HG03095 (cell line): ENCODE measurements around the gene CDH13.

ENCODE experiments used
- ATAC-seq: cut with Tn5 transposase; IDR thresholded peaks from one replicate; pipeline ENCODE4 v1.9.1; 2021; ENCODE audit warnings: moderate library complexity; ENCODE audit not compliant: unreplicated experiment

Gene CDH13

DNA sequence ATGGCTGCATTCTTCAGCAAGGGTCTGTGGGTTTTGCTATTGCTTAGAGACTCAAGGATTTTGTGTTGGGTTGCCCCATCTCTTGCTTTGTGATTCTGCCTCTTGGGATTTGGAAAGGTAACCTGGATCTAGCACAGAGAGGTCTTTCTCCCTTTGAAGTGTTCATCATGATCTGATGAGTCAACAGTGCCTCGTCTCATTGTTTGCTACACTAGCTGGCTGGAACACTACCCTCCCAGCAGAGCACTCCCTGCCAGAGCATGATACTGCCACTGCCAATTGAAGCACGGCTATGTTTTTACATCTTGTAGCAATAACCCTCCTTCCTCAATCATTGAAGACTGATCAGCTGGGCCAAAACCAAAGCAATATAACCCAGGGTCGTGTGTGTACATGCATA, 361.0 kb downstream of the CDH13 start:
- no peak for ATAC-seq

DNA sequence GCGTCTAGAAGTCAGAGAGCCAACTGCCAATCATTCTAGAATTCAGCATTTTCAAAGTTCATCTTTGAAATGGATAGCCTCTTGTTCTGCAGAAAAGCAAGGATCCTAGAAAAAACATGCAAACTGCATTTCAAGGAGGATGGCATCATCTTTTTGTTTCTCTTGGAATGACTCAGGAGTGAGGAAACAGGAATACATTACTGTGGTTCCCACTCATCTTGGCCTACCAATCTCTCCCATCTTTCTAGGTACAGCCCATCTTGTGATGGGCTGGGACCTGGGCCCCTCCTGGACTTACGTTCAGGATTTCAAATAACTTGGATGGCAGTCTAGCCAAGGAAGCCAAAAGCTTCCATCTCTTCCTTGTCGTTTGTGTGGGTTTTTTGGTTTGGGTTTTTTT, 363.4 kb downstream of the CDH13 start:
- ATAC-seq: no peak

DNA sequence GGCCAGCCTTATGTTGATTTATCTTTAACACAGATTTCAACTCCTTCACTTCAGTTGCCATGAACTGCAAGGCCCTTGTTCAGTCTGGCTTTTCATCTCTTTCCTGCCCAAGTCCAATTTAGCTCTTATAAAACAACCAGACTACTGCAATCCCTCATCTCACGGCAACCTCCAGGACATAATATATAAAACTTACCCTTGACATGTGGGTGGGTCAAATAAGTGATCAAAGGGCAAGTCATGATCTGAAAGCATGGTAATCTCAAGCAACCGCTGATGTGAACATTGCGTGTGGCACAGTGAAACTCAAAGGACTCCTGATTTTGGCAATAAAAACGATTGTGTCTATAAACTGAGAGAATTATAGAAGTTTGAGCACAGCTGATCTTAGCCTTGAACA, 364.6 kb downstream of the CDH13 start:
- no peak for ATAC-seq

DNA sequence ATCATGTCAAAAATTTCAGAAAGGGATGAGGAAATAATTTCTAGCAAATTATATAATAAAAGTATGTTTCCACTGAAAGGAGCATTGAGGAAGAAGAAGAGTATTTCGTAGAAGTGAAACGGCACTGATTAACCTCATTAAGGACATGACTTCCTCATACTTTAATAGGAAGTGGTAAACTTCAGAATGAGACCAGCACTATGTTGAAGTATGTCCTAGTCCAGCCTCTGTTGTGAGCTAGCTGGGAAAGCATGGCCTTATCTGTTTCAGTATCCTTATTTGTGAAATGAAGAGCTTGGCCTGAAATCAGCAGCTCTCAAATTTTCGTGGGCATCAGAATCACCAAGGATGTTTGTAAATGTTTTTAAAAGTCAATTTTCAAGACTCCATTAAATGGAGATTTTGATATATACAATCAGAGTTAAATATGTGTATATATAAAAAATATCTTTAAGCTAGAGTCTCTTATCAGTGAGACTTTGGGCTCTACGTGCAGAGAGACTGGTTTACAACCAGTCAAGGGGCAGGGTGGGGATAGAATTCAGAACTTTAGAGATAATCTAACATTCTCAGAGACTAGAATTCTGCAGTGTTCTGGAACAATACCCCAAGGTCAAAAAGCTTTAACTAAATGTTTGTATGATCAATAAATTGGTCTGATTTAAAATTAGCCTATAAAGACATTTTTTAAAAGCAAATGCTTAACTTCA, 365.4 kb downstream of the CDH13 start:
- no peak for ATAC-seq

DNA sequence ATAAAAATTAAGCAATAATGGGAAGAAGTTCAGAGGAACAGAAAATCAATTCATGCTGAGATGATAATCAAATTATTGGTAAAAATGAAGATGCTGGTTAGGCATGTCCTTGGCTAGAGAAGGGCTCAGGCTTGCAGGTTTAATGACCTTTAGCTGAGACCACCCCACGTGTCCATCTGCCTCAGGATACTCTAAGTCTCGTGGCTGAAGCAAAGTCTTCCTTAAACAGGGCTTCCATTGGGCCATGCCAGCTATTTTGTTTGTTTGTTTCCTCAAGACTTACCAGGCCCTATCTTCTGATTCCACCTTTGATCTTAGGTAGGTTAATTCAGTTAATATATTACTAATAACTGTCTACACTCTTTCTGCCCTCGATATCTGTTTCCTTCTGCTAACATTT, 366.0 kb downstream of the CDH13 start:
- no peak for ATAC-seq

DNA sequence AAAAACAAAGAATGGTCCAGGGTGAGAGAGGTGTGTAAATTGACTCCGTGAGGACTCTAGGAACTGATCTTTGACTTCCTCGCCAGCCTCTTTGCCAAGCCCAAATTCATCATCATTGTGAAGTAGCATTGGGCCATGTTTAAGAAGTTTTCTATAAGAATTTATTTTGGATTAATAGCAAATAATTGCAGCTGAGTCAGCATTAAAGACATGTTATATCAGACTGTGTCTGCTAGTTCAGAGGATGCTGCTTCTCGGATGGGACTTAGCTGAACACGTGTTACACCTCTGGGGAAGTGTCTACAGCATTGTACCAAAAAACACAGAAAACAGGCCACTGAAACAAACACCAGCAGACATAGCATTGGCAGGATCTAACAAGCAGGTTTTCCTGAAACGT, 366.6 kb downstream of the CDH13 start:
- ATAC-seq: no peak

DNA sequence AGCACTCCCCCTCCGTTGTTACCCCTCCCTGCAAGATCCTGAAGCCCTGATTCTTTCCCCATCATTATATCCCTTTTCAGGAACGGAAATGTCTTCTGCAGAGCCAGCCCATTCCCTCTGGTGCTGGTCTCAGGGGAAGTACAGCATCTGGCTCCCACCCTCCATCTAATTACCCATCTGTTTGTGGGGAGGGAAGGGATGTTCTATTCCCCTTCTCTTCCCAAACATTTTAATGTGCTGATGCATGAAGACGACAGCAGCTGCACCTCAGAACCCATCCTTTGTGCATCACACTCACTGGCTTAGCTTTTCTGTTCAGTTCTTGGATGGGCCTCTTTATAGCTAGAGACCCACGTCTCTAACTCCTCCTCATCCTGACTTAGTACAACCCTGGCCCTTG, 367.2 kb downstream of the CDH13 start:
- ATAC-seq: no peak

DNA sequence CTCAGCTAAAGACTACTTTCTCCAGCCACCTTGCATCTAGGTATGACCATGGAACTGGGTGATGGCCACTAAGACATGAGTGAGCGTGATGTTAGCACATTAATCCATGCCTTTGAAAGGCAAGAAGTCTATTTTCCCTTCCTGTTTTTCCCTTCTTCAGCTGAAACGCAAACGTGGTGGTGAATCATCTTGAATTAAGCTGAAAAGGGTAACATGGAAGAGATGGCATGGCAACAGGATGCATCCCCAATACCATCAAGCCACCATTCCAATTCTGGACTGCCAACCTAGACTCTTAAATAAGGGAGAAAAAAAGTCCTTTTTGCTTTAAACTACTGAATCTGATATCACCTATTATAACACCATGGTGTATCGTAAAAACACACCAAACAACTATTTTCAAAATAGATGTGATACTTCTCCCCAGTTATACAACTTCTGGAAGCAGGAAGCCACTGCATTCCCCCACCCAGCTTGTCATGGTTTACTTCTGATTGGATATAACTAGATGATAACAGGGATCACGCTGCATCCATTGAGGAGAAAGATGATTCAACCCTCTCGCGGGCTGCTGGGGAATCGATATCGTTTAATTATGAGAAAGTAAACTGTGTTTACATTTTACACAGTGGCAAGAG, 368.6 kb downstream of the CDH13 start:
- no peak for ATAC-seq

DNA sequence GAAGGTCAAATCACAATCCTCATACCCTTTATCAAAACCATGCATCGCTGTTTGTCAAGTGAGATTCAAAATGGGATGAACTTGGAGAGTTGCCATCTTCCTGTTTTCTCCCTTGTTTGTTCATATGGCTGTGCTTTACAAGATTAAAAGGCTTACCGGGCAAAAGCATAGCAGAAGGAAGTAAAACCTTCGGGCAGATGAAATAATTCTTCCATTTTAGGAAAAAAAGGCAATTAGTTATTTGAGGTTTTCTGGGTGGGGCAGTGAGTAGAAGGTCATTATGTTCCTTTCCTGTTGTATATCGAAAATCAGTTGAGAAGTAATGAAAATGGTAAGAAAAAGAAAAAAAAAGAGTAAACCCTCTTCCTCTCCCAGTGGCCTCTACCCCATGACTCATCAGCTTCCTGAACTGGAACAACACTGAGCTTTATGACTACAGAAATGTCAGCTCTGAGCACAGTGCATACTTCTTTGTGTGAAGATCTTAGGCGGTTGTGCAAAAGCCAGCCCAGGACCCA, 369.2 kb downstream of the CDH13 start:
- ATAC-seq: no peak

DNA sequence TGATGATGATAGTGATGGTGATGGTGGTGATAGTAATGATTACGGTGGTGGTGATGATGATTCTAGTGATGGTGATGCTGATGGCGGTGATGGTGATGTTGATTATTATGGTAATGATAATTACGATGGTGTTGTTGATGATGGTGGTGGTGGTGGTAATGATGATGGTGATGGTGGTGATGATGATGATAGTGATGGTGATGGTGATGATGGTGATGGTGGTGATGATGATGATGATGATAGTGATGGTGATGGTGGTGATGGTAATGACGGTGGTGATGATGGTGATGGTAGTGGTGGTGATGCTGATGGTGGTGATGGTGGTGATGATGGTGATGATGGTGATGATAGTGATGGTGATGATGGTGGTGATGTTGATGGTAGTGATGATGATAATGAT, 370.0 kb downstream of the CDH13 start:
- no peak for ATAC-seq

DNA sequence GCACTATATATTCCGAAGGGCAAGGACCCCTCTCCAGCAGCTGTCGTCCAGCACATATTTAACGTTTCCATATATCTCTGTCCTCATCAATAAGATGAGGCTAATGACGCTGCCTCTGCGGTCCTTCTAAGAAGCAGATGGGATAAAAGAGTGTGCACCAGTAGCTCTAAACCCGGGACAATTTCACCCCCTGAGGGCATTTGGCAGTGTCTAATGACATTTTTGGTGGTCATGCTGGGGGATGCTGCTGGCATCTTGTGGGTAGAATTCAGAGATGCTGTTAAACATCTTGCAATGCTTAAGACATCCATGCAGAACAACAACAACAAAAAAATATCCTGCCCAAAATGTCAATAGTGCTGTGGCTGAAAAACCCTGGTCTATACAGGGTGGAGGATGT, 372.9 kb downstream of the CDH13 start:
- ATAC-seq: no peak

DNA sequence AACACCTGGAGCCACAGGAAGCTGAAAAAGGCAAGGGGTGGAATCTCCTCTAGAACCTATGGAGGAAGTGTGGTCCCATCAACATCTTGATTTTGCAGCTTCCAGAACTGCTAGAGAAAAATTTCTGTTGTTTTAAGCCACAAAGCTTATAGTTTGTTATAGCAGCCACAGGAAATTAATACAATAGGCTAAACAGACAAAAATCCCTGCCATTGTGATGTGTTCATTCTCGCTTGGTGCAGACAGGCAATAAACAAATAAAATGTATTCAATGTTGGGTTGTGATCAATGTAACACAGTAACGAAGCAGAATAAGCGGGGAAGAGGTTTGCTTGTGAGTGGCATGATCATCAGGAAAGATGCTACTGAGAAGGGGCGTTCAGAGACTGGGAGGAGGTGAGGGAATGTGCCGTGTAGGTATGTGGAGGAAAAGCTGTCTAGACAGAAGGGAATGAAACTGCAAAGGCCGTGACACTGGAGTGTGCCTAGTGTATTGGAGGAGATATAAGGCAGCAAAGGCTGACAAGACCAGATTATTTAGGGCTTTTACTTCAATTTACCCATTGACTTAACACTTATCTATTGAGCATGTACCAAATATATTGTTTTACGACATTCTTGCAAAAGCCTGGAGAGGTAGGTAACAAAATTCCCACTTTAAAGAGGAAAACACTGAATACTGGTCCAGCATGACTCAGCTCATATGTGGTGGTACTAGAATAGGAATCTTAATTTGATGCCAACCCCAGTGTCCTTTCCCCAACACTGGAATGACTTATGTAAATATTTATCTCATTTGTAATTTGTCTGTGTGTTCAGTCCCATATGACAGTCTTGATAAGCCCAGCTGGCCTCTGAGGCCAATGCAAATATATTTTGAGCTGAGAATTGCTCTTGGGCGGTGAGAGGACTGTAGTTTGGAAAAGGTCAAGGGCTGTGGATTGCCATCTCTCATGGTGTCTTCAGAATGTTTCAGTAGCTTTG, 375.9 kb downstream of the CDH13 start:
- ATAC-seq: no peak

DNA sequence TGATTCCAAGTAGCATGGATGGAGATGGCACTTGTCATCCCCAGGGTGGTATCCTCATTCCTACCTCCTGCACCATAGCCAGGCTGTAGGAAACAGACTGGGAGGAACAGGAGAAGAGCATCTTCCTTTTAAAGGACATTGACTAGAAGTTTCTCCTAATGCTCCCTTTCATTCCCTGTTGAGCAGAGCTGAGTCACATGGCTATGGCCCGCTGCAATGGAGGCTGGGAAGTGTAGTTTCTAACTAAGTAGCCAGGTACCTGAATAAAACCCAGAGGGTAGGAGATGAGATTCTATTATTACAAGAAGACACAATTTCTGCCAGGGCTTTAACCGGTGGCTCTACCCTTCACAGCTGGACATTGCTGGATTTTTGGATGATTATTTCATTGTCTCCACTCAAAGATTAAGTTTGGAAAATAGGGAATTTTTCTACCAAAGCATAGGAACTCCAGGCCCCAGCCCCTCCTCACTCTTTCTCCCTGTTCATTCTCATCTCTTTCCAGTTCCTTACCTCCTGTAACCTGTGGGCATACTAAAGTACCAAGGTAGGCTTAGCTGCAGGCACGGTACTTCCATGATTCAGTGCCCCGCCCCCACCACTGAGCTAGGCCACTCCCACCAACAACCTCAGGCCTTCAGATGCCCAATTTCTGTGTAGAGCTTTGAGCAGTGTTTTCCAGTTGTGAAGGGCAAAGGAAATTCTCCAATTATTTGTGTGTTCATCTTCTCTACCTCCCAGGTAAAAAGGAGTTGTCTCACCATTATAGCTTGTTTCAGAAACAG, 378.3 kb downstream of the CDH13 start:
- ATAC-seq: no peak

DNA sequence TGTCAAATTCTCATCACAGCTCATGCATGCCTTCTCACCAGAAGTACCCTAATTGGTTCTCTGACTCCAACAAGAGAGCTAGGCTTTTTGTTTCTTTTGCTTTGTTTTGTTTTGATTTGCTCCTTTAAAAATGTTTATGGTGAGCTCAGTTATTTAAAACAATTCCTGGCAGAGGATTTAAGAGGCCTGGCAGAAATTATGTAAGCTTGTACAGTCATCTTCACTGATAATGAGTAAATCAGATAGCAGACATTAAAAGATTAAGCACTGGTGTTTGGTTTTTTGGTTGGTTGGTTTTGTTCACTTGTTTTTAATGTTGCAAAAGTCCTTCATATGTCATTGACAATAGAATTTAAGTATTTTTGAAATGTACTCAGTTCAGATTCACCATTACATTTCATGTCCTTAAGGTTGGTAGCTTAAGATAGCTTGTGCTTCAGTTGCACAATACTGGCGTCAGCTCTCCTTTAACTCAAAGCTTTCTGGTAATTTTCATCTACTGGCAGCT, 378.9 kb downstream of the CDH13 start:
- no peak for ATAC-seq

DNA sequence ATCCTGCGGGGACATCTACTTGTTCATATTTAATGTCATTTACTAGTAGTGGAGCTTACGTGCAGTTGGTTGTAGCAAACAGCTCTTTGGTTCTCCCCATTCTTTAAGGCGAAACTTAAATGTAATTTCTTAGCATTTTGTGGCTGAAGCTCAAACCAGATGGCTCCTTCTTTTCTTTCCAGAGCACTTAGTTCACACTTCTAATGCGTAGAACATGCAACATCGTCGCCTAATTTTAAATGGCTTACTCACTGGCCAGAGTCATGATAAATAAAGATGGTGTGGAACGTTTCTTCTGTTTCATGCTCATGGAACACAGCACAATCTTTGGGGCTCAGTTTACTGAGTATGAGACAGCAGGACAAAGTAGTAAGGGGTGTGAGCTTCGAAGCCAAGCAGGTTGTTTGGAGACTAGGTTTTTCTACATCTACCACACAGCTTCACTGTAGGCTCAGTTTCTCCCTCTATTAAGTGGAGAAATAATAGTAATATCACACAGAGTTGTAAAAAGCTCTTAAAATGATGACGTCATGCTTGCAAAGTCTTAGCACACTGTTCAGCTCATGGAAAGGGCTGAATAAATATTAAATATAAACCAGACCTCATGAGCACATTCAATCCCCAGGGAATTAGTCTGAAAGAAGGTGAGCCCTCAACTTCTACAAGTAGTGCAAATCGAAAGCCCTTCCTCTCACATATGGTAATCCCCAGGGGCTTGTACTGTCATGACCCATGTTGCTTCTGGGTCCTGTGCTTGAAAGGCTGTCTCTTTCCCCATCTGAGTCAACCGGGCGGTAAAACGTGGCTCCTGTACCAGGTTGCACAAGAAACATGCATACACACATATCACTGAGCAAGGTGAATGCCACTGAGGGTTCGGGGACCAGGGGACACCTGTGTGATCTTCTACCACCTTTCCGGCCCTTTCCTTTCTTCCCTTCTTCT, 384.3 kb downstream of the CDH13 start:
- no peak for ATAC-seq

DNA sequence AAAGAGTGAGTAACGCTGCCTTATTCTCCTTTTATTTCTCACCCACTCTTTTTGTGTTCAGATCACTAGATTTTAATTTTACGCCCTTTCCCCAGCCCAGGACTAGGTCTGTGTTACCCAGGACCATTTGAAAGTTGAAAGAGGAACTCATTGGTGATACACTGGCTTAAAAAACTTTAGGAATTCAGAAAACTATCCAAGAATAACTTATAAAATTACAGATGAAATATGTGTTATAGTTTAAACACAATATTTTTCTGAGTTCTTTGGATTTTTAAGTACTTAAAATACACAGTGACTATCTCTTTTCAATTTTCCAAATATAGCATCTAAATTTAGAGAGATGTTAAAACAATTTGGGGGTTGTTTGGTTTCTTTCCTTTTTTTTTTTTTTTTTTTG, 385.2 kb downstream of the CDH13 start:
- no peak for ATAC-seq

DNA sequence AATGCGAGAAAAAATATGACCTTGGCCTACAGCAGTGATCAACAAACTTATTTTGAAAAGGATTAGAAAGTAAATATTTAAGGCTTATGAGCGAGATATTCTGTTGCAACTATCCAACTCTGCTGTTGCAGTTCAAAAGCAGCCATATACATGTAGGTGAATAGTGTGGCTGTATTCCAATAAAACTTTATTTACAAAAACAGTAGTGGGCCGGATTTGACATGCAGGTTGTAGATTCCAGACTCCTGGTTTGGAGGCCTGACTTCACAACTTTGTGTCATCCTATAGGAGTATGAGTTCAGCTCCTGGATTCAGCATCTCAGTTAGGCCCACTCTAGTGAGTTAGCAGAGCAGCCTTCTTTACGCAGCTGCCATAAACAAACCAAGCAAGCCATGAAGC, 386.3 kb downstream of the CDH13 start:
- ATAC-seq: no peak

DNA sequence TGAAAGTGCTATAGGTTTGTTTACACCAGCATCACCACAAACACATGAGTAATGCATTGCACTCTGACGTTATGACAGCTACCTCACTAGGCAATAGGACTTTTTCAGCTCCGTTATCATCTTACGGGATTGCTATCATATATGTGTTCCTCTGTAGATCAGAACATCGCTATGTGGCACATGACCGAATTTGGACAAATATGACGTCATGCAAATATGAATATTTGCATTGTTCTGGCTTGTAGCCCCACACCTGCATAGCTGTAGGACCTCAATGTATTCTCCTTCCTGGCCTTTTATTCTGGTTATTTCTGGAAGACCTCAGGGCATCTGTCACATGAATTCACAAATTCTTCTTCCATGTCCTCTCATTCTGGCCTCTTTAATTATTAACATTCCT, 393.2 kb downstream of the CDH13 start:
- ATAC-seq: no peak

DNA sequence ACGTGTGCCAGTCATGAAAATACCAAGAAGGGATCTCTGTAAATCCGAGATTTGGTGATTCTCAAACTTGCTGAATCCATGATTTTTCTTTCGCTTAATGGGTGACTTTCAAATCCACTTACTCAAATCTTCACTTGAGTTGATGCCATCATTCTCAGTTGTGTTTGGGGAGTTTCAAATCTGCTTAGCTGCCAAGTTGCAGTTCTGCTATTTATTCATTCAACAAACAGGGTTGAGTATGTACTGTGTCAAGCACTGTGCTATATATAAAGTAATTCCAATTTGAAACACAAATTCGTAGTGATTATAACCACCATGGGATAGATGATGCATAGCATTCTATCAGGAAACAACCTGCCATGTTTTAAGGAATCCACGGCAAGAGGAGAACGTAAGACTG, 394.3 kb downstream of the CDH13 start:
- ATAC-seq: no peak
